DND-41 (cell line): ENCODE results near the gene NTN1.

Source experiments
- ATAC-seq: fragments of 200-7000 bp; cut with Tn5 transposase; 3 replicates; pipeline ENCODE4 v1.9.1; 2021; ENCODE audit warnings: low read depth; ENCODE audit not compliant: insufficient read depth
- DNase-seq: peaks from one replicate; pipeline ENCODE4 v3.0.0-alpha.2; 2020
- H2AFZ ChIP-seq: 2 replicates; pipeline ENCODE4 v1.6.0; 2012; ENCODE audit warnings: low read depth, low read length
- H3K27ac ChIP-seq: 2 replicates; pipeline ENCODE4 v1.5.1; 2012; ENCODE audit warnings: low read length, inconsistent platforms
- H3K27me3 ChIP-seq: fragments of 200-600 bp; sonication (generic); 2 replicates; pipeline ENCODE4 v1.6.0; 2012; ENCODE audit warnings: low read length, mild to moderate bottlenecking, inconsistent platforms; ENCODE audit not compliant: insufficient read depth, poor library complexity
- H3K36me3 ChIP-seq: 2 replicates; pipeline ENCODE4 v1.5.1; 2012; ENCODE audit warnings: low read length, inconsistent platforms; ENCODE audit not compliant: insufficient read depth
- H3K4me1 ChIP-seq: 2 replicates; pipeline ENCODE4 v1.5.1; 2012; ENCODE audit warnings: mild to moderate bottlenecking, low read length; ENCODE audit not compliant: insufficient read depth
- H3K4me2 ChIP-seq: 2 replicates; pipeline ENCODE4 v1.6.0; 2012; ENCODE audit warnings: mild to moderate bottlenecking, moderate library complexity, low read length, inconsistent platforms; ENCODE audit not compliant: insufficient read depth
- H3K4me3 ChIP-seq, 2 experiments: fragments of 200-600 bp in 1 of 2; shearing (Covaris generic) in 1 of 2; 2 replicates each; pipeline ENCODE4 v1.5.1; 2012 to 2016; ENCODE audit warnings: inconsistent platforms in 2 of 2, low read length in 2 of 2, mild to moderate bottlenecking in 2 of 2, low read depth in 1 of 2, moderate library complexity in 1 of 2
- H3K79me2 ChIP-seq: 2 replicates; pipeline ENCODE4 v1.6.0; 2012; ENCODE audit warnings: low read length, inconsistent platforms; ENCODE audit not compliant: insufficient read depth
- H3K9ac ChIP-seq: 2 replicates; pipeline ENCODE4 v1.6.0; 2012; ENCODE audit warnings: low read depth, mild to moderate bottlenecking, inconsistent platforms, low read length, moderate library complexity
- H3K9me3 ChIP-seq: 2 replicates; pipeline ENCODE4 v1.5.1; 2012; ENCODE audit warnings: low read length, moderate library complexity, mild to moderate bottlenecking, inconsistent platforms; ENCODE audit not compliant: insufficient read depth, severe bottlenecking
- H4K20me1 ChIP-seq: 2 replicates; pipeline ENCODE4 v1.6.0; 2012; ENCODE audit warnings: low read length; ENCODE audit not compliant: insufficient read depth
- EZH2 ChIP-seq: IDR thresholded peaks from 3 replicates; pipeline ENCODE4 v1.6.1; 2012; ENCODE audit warnings: borderline replicate concordance, low read depth, mild to moderate bottlenecking, moderate library complexity, low read length, inconsistent platforms; ENCODE audit not compliant: severe bottlenecking
- TF ChIP-seq, protein P1 (sequence below): IDR thresholded peaks from 2 replicates; pipeline ENCODE4 v1.5.1; 2012; ENCODE audit warnings: borderline replicate concordance, low read length, moderate library complexity, mild to moderate bottlenecking; ENCODE audit not compliant: poor library complexity, severe bottlenecking; ENCODE audit errors: extremely low read depth

Gene NTN1

DNA sequence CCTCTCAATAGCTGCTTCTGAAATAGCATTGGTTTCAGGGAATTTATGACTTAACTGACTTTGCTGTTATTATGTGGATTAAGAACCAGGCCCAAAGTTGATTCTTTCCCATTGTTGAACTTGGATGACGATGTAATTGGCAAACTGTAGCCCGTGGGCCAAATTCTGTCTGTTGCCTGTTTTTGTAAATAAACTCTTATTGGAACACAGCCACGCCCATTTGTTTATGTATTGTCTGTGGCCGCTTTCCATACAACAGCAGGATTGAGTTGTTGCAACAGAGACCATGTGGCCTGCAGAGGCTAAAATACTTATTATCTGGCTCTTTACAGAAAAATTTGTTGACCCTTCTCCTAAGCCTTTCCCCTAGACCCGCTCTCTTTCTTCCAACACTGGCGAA lies 31.6 kb downstream of the NTN1 start:
- H3K27ac ChIP-seq, result no peak overlapping the region
- H3K4me3 ChIP-seq, result no peak overlapping the region
- H2AFZ ChIP-seq, result no peak overlapping the region
- no peaks in the 10 kb centered on the region for H4K20me1 ChIP-seq
- DNase-seq, result no peak
- no peaks in the 10 kb centered on the region for H3K9me3 ChIP-seq
- no peak overlapping the region for H3K4me2 ChIP-seq
- H3K4me1 ChIP-seq, result no peaks in the 10 kb centered on the region
- no peak overlapping the region for H3K9ac ChIP-seq
- ATAC-seq, result no peak
- TF ChIP-seq, protein P1, sequence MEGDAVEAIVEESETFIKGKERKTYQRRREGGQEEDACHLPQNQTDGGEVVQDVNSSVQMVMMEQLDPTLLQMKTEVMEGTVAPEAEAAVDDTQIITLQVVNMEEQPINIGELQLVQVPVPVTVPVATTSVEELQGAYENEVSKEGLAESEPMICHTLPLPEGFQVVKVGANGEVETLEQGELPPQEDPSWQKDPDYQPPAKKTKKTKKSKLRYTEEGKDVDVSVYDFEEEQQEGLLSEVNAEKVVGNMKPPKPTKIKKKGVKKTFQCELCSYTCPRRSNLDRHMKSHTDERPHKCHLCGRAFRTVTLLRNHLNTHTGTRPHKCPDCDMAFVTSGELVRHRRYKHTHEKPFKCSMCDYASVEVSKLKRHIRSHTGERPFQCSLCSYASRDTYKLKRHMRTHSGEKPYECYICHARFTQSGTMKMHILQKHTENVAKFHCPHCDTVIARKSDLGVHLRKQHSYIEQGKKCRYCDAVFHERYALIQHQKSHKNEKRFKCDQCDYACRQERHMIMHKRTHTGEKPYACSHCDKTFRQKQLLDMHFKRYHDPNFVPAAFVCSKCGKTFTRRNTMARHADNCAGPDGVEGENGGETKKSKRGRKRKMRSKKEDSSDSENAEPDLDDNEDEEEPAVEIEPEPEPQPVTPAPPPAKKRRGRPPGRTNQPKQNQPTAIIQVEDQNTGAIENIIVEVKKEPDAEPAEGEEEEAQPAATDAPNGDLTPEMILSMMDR, result no peak
- TF ChIP-seq EZH2, result no peak
- no peaks in the 10 kb centered on the region for H3K36me3 ChIP-seq
- no peaks in the 10 kb centered on the region for H3K79me2 ChIP-seq
- H3K27me3 ChIP-seq, result no peaks in the 10 kb centered on the region

DNA sequence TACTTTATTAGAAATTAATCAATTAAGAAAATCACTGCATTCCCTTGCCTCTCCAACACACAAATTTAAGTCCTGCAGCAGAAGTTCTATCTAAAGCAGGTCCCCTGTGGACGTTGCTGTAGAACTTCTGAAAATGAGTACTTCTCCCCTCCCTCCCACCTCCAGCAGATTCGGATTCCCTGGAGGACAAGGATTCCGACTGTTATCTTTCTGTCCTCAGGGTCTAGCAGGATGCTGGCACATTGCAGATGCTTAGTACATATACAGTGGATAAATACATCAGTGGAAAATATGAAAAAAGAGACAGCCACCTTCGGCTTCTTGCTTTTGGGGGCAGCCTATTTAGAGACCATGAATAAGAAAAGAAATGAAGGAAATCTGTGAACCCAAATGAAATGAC lies 32.1 kb downstream of the NTN1 start:
- no peaks in the 10 kb centered on the region for H4K20me1 ChIP-seq
- DNase-seq, result no peak
- H3K27ac ChIP-seq, result no peak overlapping the region
- H3K4me2 ChIP-seq, result no peak overlapping the region
- H3K4me3 ChIP-seq, result no peak overlapping the region
- no peaks in the 10 kb centered on the region for H3K4me1 ChIP-seq
- no peaks in the 10 kb centered on the region for H3K79me2 ChIP-seq
- TF ChIP-seq, protein P1, result no peak
- no peak for TF ChIP-seq EZH2
- H3K36me3 ChIP-seq, result no peaks in the 10 kb centered on the region
- H2AFZ ChIP-seq, result no peak overlapping the region
- no peaks in the 10 kb centered on the region for H3K27me3 ChIP-seq
- no peak for ATAC-seq
- H3K9ac ChIP-seq, result no peak overlapping the region
- no peaks in the 10 kb centered on the region for H3K9me3 ChIP-seq

DNA sequence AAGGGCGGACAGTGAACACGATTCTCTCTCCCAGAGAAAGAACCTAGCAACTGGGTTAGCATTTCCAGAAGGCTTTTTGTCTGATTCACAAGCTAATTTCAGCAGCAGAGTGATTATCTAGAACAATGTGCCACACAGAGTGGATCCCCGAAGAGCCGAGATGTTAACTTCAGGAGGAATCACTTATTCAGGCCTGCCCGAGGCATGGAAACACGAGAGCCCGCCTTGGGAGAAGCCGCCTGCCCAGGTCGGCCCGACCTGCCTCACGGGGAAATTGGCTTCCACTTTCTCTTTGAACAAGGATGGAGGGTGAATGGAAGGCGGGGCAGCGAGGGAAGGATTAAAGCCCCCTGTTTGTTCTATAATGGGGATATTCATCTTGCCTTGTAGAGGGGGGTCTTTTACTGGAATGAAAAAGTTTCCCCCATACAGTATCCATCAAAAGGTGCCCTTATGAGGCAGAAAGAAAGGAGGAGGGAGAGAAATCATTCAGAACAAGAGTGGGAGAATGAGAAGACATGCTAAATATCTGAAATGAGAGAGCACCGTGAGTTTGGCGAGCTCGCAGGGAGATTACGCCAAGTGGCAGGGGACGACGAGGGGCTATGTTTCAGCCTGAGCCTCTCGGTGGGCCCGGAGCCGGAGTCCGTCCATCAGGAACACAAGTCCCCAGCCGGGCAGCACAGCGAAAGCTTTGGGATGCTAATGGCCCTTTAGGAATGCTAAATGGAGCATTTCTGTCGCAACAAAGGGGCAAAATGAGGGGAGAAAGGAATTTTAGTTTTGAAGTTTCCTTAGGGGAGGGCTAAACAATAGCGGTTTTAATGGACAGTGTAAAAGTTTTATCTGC lies 33.0 kb downstream of the NTN1 start:
- no peak for ATAC-seq
- H2AFZ ChIP-seq, result no peak overlapping the region
- H3K4me3 ChIP-seq, result no peak overlapping the region
- no peak for DNase-seq
- no peak overlapping the region for H3K27ac ChIP-seq
- H3K4me2 ChIP-seq, result no peak overlapping the region
- H3K9ac ChIP-seq, result no peak overlapping the region
- TF ChIP-seq, protein P1, result no peak
- no peak for TF ChIP-seq EZH2
- H3K27me3 ChIP-seq, result no peaks in the 10 kb centered on the region
- H3K79me2 ChIP-seq, result no peaks in the 10 kb centered on the region
- H3K4me1 ChIP-seq, result no peaks in the 10 kb centered on the region
- H4K20me1 ChIP-seq, result no peaks in the 10 kb centered on the region
- H3K9me3 ChIP-seq, result no peaks in the 10 kb centered on the region
- no peaks in the 10 kb centered on the region for H3K36me3 ChIP-seq

DNA sequence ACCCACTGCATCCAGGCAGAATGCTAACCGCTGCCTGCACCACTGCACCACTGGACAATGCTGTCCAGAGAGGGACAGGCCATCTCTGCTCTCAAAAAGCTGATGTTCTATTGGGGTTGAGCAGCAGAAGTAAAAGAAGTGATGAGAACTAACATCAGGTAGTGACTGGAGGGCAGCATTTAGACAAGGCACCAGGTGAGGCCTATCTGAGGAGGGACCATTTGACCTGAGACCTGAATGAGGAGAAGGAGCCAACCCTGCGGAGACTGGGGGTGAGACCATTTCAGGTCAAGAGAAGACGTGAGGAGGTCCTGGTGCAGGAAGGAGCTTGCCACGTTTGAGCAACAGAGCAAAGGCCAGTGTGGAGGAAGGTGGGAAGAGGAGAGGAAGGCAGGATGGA lies 34.0 kb downstream of the NTN1 start:
- H4K20me1 ChIP-seq, result no peaks in the 10 kb centered on the region
- no peaks in the 10 kb centered on the region for H3K79me2 ChIP-seq
- H3K36me3 ChIP-seq, result no peaks in the 10 kb centered on the region
- no peak overlapping the region for H3K27ac ChIP-seq
- no peak overlapping the region for H3K9ac ChIP-seq
- TF ChIP-seq, protein P1, result no peak
- no peak for TF ChIP-seq EZH2
- no peaks in the 10 kb centered on the region for H3K27me3 ChIP-seq
- no peak overlapping the region for H3K4me2 ChIP-seq
- no peak overlapping the region for H2AFZ ChIP-seq
- H3K4me3 ChIP-seq, result no peak overlapping the region
- H3K9me3 ChIP-seq, result no peaks in the 10 kb centered on the region
- H3K4me1 ChIP-seq, result no peaks in the 10 kb centered on the region
- ATAC-seq (no peak), DNase-seq (no peak)
